ENCODE results near the gene TDP2.

DNA sequence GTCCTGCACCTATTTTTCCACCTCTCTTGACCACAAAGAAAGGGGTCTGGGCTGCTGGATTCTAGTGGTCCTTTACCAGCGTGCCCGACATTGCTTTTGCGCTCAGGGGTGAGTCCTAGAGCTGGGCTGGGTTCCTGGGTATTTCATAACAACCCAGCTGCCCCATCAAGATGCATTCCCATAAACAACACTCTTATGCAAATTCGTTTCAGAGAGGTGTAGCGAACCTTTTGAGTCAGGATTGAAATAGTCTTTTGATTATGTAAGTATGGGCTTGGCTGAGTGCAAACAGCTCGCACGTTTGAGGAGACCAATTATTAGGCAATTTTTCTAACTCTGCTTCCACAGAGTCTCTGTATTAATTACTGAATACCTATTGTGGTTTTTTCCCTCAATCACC is 13.9 kb upstream of the TDP2 start:
- TF ChIP-seq, protein P1, sequence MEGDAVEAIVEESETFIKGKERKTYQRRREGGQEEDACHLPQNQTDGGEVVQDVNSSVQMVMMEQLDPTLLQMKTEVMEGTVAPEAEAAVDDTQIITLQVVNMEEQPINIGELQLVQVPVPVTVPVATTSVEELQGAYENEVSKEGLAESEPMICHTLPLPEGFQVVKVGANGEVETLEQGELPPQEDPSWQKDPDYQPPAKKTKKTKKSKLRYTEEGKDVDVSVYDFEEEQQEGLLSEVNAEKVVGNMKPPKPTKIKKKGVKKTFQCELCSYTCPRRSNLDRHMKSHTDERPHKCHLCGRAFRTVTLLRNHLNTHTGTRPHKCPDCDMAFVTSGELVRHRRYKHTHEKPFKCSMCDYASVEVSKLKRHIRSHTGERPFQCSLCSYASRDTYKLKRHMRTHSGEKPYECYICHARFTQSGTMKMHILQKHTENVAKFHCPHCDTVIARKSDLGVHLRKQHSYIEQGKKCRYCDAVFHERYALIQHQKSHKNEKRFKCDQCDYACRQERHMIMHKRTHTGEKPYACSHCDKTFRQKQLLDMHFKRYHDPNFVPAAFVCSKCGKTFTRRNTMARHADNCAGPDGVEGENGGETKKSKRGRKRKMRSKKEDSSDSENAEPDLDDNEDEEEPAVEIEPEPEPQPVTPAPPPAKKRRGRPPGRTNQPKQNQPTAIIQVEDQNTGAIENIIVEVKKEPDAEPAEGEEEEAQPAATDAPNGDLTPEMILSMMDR (IDR thresholded peaks at IDR 0.05) = no peak
- TF ChIP-seq POLR2A (IDR thresholded peaks at IDR 0.05) = no peak

All from stomach (tissue), 4 donors.